GM19043 (cell line): ENCODE data around the gene PCDH9.

Experiments
- ATAC-seq: cut with Tn5 transposase; IDR thresholded peaks from one replicate; pipeline ENCODE4 v1.9.1; 2021; ENCODE audit warnings: low read depth; ENCODE audit not compliant: unreplicated experiment

Gene PCDH9, protein sequence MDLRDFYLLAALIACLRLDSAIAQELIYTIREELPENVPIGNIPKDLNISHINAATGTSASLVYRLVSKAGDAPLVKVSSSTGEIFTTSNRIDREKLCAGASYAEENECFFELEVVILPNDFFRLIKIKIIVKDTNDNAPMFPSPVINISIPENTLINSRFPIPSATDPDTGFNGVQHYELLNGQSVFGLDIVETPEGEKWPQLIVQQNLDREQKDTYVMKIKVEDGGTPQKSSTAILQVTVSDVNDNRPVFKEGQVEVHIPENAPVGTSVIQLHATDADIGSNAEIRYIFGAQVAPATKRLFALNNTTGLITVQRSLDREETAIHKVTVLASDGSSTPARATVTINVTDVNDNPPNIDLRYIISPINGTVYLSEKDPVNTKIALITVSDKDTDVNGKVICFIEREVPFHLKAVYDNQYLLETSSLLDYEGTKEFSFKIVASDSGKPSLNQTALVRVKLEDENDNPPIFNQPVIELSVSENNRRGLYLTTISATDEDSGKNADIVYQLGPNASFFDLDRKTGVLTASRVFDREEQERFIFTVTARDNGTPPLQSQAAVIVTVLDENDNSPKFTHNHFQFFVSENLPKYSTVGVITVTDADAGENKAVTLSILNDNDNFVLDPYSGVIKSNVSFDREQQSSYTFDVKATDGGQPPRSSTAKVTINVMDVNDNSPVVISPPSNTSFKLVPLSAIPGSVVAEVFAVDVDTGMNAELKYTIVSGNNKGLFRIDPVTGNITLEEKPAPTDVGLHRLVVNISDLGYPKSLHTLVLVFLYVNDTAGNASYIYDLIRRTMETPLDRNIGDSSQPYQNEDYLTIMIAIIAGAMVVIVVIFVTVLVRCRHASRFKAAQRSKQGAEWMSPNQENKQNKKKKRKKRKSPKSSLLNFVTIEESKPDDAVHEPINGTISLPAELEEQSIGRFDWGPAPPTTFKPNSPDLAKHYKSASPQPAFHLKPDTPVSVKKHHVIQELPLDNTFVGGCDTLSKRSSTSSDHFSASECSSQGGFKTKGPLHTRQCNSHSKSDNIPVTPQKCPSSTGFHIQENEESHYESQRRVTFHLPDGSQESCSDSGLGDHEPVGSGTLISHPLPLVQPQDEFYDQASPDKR (N-terminal part only)

GRCh38 chr13:67229481-67230403 is at the start of gene PCDH9:
Gene PCDH9, minus strand, starts transcription at chr13:67230336. Its CDS starts 1,896 bp downstream, at chr13:67228440.
- ATAC-seq: peak; percentile 2

- no peak for ATAC-seq
These were observed 48.1 kb upstream of the PCDH9 start for GRCh38 chr13:67278235-67278634.

GRCh38 chr13:67277581-67277980 is 47.4 kb upstream of the PCDH9 start:
- ATAC-seq: no peak

GRCh38 chr13:67275351-67275960 is 45.3 kb upstream of the PCDH9 start:
- ATAC-seq: no peak

- ATAC-seq: no peak
These were observed 42.9 kb upstream of the PCDH9 start for GRCh38 chr13:67273001-67273400.

GRCh38 chr13:67267136-67267535 is 37.0 kb upstream of the PCDH9 start:
- no peak for ATAC-seq

DNA sequence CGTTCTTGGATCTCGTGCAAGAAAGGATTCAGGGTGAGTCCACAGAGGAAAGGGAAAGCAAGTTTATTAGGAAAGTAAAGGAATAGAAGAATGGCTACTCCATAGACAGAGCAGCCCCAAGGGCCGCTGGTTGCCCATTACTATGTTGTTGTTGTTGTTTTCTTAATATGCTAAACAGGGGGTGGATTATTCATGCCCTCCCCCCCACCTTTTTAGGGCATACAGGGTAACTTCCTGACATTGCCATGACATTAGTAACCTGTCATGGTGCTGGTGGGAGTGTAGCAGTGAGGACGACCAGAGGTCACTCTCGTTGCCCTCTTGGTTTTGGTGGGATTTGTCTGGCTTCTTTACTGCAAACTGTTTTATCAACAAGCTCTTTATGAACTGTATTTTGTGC is 29.1 kb upstream of the PCDH9 start:
- no peak for ATAC-seq

DNA sequence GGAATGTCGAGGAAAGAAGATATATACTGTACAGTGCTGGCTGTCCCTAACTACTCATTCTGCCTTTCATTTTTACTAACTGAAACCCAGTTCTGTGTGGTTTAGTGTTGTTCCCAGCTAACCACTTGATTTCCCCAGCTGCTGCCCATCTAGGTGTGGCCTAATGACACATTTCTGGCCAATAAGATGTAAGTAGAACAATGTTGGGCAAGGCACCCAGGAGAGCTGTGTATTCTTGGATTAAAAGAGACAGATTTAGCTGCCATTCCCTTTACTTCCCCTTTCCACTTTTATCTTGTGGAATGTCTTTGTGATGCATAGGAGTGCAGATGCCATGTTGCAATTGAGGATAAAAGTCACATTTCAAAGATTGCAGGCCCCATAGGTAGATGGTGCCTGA is 28.3 kb upstream of the PCDH9 start:
- no peak for ATAC-seq

GRCh38 chr13:67238861-67239260 is 8.7 kb upstream of the PCDH9 start:
- ATAC-seq: no peak

DNA sequence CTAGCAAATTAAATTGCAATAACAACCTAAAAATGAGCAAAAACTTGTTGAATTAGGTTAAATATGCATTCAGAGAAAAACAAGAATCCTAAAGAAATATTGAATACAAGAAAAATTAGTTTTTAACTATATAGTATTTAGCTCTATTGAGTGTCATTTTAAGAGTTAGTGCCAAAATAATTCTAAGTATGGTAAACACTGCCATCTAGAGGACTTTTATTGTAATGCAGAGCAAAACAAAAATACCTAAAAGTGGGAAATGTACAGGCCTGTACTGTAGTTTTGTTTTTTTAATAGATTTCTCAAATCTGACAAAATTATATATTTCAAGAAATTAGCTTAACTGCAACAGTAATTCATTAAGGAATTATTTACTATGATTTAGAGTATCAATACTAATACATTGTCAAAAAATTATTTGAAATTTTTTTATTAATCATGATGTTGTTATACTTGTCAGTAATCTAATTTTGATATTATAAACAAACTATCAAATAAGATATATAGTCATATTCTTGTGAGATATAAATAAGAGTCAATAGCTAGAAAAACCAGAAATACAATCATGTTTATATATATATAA is 8.2 kb upstream of the PCDH9 start:
- ATAC-seq: peak; percentile 63

DNA sequence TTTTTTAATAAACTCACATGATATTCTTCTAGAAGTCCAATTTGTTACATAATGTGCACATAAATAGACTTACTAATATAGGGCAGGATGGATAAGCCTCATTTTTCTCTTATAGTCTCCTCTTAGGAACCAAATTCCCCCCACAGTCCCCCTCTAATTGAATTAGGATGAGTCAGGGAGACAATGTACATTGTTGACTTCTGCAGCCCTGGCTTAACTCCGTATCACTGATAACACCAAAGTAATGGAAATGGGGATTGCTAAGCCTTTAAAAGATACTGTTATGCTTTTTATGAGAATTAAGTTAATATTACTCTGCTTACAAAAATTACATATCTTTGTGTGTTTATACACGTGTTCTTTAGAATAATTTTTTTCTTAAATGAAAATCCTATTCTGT is 5.1 kb upstream of the PCDH9 start:
- no peak for ATAC-seq

DNA sequence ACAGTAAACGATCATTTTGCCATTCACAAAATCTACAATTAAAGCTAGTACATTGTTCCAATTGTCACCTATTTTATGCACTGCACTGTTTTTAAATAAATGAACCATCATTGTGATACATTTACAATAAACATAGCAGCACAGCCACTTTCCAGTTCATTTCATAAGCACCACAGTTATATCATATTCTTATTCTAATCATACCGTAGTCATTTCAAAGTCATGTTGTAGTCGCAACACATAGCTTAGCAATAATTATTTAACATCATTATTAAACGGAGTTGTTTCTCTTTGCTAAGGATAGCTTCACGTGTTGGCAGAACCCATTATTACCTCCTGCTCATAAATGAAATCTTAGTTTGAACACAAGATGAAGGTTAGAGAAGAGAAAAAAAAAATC is 2.2 kb upstream of the PCDH9 start:
- no peak for ATAC-seq

DNA sequence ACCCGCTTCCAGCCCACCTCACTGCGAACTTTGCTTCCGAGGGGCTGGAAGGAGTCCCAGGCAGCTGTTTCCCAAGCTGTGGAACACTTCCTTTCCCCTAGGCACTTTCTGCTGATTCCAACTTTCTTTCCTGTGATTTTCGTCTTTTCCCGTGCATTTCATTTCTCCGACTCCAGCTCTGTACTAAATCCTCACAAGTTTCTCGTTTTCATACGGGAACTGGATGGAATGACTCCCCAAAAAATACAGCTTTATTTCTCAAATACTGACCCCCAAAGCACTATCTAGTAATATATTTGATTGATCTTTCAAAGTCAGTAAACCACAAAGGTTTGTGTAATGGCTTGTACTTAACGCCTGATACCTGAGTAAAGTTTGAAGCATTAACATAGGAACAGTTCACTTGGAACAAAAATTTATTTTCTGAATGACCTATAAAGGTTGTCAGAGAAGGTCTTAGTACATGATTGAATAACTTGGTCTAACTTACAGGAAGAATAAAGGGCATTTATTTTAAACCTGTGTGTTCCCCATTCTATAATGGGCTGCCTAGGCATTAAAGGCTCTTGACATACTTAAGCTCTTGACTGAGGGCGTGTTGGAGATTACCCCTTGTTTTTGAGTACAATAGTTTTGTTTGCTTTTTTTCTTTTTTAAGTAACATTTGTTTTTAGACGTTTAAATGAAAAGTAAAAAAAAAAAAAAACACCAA is 1.3 kb upstream of the PCDH9 start:
- ATAC-seq: no peak

DNA sequence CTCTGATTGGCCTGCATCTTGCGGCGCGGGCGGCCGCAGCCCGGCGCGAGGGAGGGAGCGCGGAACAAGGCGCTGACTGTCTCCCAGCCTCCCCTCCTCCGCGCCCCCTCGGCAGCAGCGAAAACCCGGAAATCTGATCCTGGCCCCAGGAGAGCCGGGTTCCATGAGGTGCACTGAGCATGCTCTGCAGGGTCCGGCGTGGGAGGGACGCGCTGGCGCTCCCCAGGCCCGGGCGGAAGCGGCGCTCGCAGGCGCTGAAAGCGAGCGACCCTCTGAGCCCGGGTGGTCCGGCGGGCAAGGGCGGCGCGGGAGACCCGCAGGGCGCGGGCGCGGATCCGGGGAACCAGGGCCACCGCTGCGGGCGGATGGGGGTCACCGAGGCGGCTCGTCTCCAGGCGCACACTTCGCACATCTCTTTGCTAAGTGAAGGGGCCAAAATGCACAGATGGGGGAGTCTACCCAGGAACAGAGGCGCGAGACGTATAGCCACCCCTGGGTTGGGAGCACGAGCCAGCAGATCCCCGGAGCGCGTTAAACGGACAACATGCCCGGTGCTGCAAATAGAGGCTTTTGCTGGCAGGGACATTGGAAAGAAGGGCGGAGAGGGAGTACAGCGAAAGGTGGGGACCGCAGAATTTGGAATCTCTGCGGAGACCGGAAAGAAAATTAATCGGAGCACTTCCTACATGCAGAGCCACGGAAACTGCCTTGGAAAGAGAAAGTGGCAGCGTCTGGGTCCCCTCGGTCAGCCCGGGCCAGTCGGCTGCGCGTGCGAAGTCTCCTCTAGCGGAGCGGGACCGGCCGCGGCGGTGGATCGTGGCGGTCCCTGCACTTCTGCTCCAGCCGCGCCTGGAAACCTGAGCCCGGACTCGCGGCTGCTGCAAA is 510 bp upstream of the PCDH9 start:
- peak; percentile 96 for ATAC-seq

DNA sequence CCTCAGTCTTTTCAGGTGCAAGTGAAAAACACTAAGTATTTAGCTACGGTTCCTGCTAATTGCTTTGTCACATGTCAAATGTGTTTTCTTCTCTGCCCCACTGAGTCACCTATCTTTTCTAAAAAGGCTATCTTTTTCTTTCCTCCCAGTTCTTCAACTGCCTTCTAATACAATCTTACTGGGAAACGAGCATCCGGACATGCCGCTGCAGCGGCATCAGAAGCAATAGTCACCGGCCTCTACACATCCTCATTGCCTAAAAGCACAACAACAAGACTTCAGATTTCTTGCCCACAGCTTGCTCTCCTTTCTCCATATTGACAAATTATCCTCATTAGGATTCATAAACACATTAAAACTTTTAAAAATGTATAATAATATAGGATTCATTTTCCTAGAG is 1.2 kb downstream of the PCDH9 start:
- no peak for ATAC-seq

- ATAC-seq: no peak
These were observed 2.1 kb downstream of the PCDH9 start for GRCh38 chr13:67228031-67228430.

DNA sequence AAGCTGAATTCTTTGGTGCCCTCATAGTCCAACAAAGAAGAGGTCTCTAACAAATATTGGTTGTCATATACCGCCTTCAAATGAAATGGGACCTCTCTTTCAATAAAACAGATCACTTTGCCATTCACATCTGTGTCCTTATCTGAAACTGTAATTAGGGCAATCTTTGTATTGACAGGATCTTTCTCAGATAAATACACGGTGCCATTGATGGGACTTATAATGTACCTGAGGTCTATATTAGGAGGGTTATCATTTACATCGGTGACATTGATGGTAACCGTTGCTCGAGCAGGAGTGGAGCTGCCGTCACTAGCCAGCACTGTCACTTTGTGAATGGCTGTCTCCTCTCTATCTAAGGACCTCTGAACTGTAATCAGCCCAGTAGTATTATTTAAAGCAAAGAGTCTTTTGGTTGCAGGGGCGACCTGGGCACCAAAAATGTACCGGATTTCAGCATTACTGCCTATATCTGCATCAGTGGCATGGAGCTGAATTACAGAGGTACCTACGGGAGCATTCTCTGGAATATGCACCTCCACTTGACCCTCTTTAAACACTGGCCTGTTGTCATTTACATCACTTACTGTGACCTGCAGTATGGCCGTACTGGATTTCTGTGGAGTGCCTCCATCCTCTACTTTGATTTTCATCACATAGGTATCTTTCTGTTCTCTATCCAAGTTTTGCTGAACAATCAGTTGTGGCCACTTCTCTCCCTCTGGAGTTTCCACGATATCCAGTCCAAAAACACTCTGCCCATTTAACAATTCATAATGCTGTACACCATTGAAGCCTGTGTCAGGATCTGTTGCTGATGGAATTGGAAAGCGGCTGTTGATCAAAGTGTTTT is 2.8 kb downstream of the PCDH9 start:
- no peak for ATAC-seq
